ENCODE data around the gene ARHGAP8.
"Not testable (repeated sequence)": the region's sequence is repeated elsewhere in the genome, so short reads cannot be mapped to it uniquely, and the experiment has no call there.

Gene ARHGAP8

GRCh38 chr22:44743804-44744211 is 8.6 kb upstream of the ARHGAP8 start:
- Mint-ChIP-seq H3K4me3 (peak overlapping the region in 1 of 3 experiments; percentile 0), H3K9me3 (no peaks in the 10 kb centered on the region), H3K27ac (peak overlapping the region; percentile 72 to 83 (median 75)), H3K27me3 (ENCODE audit: low read depth) (peaks cover 10% of the 10 kb centered on the region), H3K4me1 (peaks cover 31% of the 10 kb centered on the region), H3K36me3 (ENCODE audit: low read depth) (no peaks in the 10 kb centered on the region)
- no peak for TF ChIP-seq CTCF (IDR thresholded peaks at IDR 0.05; ENCODE audit: unreplicated experiment in 3 of 3)

- Mint-ChIP-seq H3K27me3 (ENCODE audit: low read depth) (peaks cover 14% of the 10 kb centered on the region), H3K4me3 (peak overlapping the region; percentile 8 to 19 (median 8)), H3K4me1 (peaks cover 34% of the 10 kb centered on the region), H3K9me3 (peaks cover 2% of the 10 kb centered on the region), H3K27ac (peak overlapping the region; percentile 94 to 99 (median 95)), H3K36me3 (ENCODE audit: low read depth) (no peaks in the 10 kb centered on the region)
- TF ChIP-seq CTCF (IDR thresholded peaks at IDR 0.05; ENCODE audit: unreplicated experiment in 3 of 3) = no peak
These were observed 6.3 kb upstream of the ARHGAP8 start for GRCh38 chr22:44745853-44746789.

GRCh38 chr22:44747784-44748127 is 4.6 kb upstream of the ARHGAP8 start:
- H3K4me3 Mint-ChIP-seq; H3K36me3 Mint-ChIP-seq (ENCODE audit: low read depth): not testable (repeated sequence)
- H3K4me1 Mint-ChIP-seq = peaks cover 34% of the 10 kb centered on the region

GRCh38 chr22:44748524-44748923 is 3.9 kb upstream of the ARHGAP8 start:
- H3K9me3 Mint-ChIP-seq = peaks cover 2% of the 10 kb centered on the region
- H3K4me3 Mint-ChIP-seq = no peak overlapping the region
- H3K36me3 Mint-ChIP-seq (ENCODE audit: low read depth) = no peaks in the 10 kb centered on the region
- peaks cover 37% of the 10 kb centered on the region for H3K4me1 Mint-ChIP-seq
- peaks cover 29% of the 10 kb centered on the region for H3K27me3 Mint-ChIP-seq (ENCODE audit: low read depth)
- H3K27ac Mint-ChIP-seq = peak overlapping the region; percentile 72 to 99 (median 88)
- no peak for TF ChIP-seq CTCF (IDR thresholded peaks at IDR 0.05; ENCODE audit: unreplicated experiment in 3 of 3)

More at GRCh38 chr22:44747784-44748127, 4.6 kb upstream of the ARHGAP8 start:
- H3K9me3 Mint-ChIP-seq = not testable (repeated sequence)
- Mint-ChIP-seq H3K27ac (peak overlapping the region in 2 of 3 experiments; percentile 88 to 99), H3K27me3 (ENCODE audit: low read depth) (peaks cover 22% of the 10 kb centered on the region)

GRCh38 chr22:44750481-44750880 is 1.9 kb upstream of the ARHGAP8 start:
- TF ChIP-seq CTCF (IDR thresholded peaks at IDR 0.05; ENCODE audit: unreplicated experiment in 3 of 3) = no peak
- no peaks in the 10 kb centered on the region for H3K36me3 Mint-ChIP-seq (ENCODE audit: low read depth)
- peaks cover 7% of the 10 kb centered on the region for H3K9me3 Mint-ChIP-seq

GRCh38 chr22:44753189-44754042 is 1.0 kb downstream of the ARHGAP8 start:
- TF ChIP-seq CTCF (IDR thresholded peaks at IDR 0.05; ENCODE audit: unreplicated experiment in 3 of 3) = no peak
- no peaks in the 10 kb centered on the region for H3K36me3 Mint-ChIP-seq (ENCODE audit: low read depth)

More at GRCh38 chr22:44750481-44750880, 1.9 kb upstream of the ARHGAP8 start:
- Mint-ChIP-seq H3K27ac (no peak overlapping the region), H3K4me3 (no peak overlapping the region), H3K27me3 (ENCODE audit: low read depth) (peaks cover 36% of the 10 kb centered on the region), H3K4me1 (peaks cover 44% of the 10 kb centered on the region)

More at GRCh38 chr22:44753189-44754042, 1.0 kb downstream of the ARHGAP8 start:
- Mint-ChIP-seq H3K27ac (peak overlapping the region; percentile 96 to 99 (median 97)), H3K4me1 (peaks cover 43% of the 10 kb centered on the region), H3K4me3 (peak overlapping the region; percentile 71 to 82 (median 77)), H3K27me3 (ENCODE audit: low read depth) (peaks cover 40% of the 10 kb centered on the region), H3K9me3 (peaks cover 7% of the 10 kb centered on the region)

Measured in nephron (organoid).